Activated T-helper 1 cell treated with anti-CD3 and anti-CD28 coated beads, Interleukin-2, amount 50 U/mL, for 16 hours (primary cell): ENCODE results near the gene CXCR4.

Source experiments
- DNase-seq, 2 donors: peaks; one replicate each; pipeline ENCODE4 v3.0.0-alpha.2; 2020; ENCODE audit warnings: low read depth in 1 of 2, low spot score in 1 of 2

CXCR4 gene

DNA sequence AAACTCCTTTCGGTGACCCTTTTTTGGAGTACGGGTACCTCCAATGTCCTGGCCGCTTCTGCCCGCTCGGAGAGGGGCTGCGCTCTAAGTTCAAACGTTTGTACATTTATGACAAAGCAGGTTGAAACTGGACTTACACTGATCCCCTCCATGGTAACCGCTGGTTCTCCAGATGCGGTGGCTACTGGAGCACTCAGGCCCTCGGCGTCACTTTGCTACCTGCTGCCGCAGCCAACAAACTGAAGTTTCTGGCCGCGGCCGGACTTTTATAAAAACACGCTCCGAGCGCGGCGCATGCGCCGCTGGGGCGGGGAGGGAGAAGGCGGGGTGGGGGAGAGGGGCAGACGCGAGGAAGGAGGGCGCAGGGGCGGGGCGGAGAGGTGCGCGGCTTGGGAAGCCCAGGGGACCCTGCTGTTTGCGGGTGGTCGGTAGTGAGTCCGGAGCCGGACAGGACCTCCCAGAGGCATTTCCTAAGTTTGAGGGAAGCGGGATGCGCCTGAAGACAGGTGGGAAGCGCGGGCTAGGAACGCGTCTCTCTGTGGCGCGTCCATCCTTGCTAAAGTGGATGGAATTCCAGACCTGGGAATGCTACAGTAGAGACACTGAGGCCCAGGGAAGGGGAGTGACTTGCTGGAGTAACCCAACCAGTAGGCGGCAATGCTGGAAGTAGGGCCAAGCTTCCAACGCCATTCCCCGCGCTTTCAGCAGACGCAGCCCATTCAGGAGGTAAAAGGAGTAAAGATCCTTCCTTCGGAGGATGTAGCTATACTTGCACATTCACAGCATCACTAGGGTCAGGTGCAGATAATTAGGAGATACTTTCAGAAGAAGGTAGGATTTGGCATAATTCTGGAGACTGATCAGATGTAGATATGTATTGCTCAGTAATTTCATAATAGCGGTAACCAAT is at the start of gene CXCR4:
TSS of gene CXCR4 (minus strand) at position 241 of the 910 bp plus-strand sequence. CDS start at position 152, 89 bp downstream.
- DNase-seq = peak; percentile 84 to 93

DNA sequence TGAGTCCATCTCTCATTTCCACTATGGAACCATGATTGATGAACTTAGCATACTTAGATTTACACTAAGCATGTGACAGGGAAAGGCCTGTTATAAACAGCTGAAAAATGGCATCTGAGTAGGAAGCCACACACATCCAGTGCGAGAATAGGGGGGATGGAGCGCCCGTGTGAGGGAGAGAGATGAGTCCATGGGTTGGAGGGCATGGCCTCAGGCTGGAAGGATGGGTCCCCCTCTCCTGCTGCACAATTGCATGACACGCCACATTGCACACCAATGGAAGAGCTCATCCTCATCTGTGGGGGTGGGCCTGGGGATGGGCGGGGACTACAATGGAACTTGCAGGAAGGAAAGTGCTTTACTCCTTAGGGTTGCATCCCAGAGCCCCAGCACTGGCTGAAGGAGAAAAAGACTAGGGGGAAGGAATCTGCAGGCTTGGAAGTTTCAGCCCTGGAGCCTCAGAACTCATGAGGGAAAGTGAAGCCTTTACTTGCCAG is 46.4 kb upstream of the CXCR4 start:
- DNase-seq = no peak

DNA sequence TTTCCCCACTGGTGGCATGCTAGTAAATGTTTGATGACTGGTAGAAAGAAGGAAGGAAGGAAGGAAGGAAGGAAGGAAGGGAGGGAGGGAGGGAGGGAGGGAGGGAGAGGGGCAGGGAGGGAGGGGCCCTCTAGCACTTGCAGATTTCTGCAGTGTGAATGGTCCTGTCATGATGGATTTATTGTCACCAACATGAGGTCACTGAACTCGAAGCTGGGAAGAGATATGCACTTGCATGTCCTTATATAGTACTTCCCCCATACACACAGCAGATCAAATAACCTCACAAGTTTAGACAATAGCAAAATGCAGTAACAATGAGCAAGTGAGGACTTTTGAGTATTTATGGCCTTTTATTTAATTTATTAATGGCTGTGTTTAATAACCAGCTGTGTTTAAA is 44.5 kb upstream of the CXCR4 start:
- no peak for DNase-seq

DNA sequence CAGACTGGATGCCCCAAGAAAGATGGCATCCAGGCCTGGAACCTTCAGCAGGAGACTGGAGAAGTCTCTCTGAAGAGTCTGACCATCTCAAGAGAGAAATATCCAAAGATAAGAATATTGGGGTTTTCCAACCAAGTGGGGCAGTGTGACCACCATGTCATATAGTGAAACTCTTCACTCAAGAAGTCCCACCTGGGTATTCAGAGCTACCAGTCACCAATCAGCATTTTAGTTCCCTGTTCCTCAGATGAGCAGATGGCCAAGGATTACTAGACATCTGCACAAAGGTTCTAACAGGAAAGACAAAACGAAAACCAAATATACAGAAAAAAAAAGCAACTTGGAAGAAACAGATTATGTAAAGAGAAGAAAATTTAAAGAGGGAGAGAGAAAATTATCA is 38.5 kb upstream of the CXCR4 start:
- DNase-seq = no peak

DNA sequence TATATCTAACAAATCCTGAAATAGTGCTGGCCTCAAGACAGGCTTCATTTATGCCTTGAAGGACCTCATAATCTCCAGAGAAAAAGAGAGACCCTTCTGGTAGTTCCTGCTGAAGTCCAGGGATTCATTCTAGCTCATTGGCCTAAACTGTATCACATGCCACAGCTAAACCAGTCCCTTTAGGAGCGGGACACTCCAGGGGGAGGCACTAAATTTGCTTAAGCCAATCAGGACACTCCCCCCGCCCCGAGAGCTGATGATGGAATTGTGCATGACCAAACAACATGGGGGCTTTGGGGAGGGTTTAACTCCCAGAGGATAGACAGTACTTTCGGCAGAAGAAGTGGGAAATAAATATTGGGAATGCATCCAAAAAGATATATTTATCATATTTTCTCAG is 36.4 kb upstream of the CXCR4 start:
- no peak for DNase-seq

DNA sequence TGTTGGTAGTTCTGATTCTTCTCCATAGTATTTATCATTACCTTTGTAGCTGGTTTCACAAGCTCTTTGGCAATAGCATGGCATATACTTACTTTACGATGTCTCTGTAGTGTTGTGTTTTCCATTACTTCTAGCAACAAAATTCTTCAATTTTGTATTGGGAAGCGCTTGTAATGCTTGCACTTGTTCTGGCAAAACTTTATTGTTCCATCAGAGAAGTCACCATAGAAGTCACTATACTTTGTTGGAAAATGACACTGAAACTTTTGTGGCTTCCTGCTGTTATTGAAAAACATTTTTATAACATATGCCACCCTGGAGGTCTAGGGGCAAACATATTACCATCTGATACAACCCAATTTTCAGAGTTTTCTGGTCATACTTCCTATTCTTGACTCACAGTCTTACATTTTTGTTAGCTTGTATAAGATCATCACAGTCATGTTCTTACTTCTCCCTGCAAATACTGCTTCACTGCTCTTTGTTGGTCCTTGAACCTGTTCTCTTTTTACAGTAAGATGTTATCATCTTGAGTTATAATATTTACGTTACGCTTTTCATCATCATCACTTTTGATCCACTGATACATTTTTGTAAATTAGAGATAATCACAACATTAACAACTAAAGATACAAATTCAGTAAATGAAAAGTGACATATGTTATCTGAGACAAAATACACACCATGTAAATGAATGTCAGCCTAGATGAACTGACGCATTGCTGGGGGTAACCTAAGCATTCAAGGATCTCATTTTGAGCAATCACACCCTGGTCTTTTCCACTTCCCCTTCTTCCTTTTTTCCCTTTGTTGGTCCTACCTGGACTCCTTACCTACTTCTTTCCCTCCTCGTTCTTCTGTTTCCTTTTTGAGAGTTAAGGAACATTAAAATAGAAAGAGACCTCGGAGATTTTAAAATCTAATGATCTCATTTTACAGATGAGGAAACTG is 33.3 kb upstream of the CXCR4 start:
- no peak for DNase-seq

DNA sequence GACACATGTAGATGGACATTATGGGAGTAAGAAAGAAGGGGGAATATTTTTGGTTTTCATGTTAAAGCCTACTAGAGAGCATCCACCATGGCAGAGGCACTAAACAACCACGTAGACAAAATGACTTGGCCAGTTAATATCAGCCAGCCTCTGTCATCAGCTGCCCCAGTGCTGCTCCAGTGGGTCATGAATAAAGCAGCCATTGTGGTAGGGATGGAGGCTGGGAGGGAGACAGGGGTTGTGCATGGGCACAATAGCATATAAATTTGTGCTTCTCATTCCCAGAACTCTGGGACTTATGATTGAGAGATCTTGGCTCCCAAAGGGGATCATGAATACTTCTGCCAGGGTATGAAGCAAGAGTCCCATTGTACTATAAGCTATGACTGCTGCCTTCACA is 31.1 kb upstream of the CXCR4 start:
- no peak for DNase-seq

DNA sequence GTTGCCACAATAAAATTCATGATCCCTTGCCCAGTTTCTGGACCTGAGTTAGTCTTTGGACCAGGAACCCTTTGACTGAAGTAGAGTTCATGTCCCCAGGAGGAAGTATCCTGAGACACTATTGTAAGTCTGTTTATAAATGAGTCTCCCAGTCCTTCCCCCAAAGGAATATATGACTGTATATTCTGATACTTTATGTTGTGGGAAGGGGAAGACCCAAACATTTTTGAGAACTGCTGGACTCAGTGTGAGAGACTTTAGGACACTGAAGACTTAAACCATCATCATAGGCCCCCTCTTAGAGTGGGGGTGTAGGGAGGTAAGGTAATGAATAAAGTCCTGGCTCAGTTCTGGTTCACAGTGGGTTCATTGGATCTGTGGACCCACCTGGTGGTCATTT is 28.6 kb upstream of the CXCR4 start:
- DNase-seq = no peak

DNA sequence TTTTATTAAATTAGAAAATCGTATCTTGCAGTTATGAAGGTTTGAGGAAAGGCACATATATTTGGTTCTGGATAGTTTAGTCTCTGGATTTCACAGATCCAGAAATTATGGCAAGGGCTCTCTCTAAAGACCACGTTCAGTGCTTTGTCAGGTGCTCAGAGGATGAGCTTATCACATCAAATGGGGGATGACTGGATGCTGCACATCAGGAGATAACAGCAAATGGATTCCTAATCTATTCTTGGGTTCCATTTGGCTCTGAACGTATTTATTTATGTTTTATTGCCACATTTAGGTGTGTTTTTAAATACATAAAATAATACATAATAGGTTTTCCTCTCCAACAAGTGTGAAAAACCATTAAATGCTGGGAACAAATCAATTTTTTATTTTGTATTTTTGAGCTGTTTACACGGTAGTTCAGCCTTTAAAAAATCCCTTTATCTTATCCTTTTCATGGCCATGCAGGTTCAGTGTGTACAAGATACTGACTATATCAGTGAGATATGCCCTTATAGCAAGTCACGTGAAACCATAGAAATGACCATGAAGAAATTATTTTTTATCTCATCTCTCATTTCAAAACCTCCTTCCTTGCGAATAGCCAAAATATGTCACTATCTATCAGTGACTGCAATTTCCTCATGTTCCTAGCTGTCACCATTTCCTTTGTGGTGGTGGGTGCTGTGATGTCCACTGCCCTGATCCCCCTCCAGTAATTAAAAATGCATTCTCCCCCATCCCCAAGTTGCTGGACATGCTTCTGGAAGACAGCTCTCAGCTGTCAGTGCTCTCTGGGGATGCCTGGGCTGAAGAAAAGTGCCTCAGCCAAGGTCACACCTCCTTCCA is 25.9 kb upstream of the CXCR4 start:
- DNase-seq = no peak

DNA sequence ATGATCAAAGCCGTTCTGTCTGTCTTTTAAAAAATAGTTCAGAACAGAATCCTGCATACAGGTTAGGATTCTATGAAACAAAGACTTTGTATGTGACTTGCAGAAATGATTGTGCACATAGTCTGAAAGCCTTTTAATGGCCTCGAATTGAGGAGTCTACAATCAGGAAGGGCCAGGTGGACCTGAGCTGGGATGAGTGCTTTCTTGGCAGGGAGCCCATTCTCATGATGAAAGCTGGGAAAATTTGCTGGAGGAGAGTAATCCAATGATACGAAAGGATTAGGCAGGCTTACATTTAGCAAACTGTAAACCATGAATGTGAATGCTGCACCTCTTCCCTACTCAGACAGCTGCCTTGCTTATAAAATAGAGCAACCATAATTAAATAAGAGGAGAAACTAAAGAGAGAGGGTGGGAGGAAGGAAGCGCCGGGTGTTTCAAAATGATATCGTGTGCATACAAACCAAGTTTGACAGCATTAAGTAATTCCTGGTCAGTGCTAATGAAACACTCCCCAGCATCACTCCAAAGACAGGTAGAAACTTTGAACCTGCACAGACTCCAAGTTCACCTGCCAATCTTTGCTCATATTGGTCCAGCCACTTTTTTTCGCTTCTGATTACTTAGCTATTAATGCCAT is 23.7 kb upstream of the CXCR4 start:
- no peak for DNase-seq

DNA sequence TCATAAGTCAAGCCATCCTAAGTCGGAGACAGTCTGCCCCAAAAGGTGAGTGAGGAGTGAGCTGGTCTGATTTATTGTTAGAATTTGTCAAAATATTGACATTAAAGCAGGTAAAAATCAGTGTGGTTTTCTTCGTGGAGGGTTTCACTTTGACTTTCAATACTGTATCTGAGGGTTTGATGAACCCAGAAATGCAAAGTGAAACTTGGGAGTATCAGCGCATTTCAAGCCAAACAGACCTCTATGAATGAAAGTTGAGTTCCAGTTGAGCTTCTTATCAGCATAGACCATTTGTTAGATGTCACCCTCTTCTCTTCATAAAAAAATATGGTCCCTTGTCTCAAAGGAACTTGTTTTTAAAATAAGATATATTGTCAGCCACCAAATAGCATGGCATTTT is 21.7 kb upstream of the CXCR4 start:
- no peak for DNase-seq

DNA sequence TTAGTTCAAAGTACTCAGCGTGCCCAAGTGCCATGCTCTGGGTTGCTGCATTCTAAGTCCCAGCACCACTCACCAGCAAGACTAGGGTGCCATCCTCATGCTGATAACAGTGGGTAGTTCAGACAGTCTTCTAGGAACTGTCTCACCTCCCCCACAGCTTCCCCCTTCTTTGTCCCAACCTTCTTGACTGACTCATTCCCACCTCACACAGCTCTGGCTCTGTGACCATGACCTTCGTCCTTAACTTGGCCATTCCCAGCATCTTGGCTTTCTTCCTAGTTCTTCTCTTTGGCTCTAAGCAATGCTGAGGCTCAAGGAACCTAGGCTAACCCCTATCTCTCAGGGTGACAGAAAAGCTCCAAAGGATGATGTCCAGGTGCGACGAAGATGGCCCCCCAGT is 20.0 kb upstream of the CXCR4 start:
- DNase-seq = no peak

DNA sequence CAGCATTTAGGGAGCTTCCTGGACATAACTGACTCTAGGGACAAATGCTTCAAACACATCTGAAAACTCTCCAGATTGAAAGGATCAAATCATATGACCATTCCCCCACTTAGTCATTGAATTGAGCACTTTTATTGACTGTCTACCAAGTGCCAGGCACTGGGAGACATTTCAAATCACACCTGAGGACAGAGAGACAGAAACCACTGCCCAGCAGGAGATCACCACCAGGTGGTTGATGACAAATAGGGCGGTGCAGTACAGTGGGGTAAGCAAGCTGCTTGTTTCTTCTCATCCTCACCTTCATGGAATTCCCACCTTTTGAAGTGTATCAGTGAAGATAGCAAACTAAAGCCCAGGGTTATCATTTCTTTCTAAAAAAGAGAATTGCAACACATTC is 19.0 kb upstream of the CXCR4 start:
- no peak for DNase-seq

DNA sequence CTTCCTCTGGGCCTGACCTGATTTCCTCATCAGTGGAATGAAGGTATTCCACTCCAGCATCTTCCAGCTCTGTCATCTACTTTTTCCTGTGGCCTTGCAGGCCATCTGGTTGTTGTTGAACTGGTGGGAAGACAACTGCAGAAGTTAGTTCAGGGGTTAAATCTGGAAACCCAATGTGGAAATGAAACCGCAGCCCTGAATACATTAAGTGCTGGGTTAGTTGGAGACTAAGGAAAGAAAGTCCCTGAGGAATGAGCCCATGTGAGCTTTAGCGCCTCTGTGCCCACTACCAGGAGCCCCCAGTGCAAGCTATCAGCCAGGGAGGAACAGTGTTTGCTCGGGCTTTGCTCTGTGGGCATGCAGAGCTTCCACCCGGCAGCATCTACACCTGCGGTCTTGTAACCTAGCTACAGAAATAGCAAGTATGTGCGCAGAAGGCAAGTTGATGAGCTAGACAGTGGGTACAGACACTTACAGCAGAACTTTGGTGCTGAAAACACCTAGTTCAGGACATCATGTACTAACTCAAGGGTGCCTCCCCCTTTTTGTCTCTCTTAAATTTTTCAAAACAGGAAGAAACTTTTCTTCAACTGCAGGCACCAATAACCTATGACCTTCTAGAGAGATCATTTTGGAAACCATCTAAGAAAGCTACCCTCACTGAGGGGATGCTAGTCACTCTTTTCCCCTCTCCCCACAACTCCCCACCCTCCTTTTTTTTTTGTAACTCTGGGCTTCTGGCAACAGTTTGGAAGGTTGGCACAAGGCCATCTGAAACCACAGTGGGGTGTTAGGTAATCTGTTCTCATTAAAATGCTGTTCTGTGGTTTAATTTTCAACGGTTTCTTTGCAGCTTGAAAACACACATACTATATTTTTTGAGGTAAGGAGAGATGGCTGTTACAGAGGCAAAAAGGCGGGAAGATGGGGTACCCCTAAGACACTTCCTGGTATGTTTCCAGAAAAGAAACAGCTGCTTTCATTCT is 18.3 kb upstream of the CXCR4 start:
- DNase-seq = peak; percentile 52 to 53

DNA sequence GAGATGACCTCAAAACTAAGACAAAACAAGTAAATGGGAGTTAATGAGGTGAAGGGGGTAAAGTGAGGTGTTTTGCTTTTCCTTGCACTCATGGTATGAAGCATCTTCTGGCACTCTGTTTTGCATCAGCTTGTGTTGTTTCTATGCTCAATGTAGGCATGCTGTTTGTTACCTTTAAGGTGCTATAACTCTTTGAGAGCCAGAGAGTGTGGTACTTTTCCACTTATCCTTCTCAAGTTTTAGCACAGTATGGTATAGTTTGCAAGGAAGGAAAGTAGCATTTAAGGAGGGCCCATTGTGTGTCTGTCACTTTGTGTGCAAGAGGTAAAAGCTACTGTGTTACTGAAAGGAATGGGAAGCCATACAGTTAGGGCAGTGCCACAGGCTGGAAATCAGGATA is 17.5 kb upstream of the CXCR4 start:
- DNase-seq = no peak

DNA sequence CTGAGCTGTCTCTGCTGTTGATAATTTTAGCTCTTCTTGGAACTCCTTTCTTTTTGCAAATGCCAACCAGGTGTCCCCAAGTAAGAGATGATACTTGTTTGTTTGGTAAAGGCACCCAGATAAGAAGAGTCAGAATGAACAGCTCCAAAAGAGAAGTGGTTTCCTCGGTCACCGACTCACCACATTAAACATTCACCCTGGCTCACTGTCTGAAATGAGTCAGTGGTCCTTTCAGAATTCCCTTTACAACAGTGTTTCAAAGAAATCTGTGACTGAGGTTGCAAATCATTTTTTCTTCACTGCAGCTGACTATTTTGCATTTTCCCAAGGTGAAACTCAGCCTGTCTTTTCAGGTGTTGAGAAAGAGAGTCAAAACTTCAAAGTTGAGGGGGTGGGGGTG is 16.2 kb upstream of the CXCR4 start:
- peak in 1 of 2 donors; percentile 30 for DNase-seq

DNA sequence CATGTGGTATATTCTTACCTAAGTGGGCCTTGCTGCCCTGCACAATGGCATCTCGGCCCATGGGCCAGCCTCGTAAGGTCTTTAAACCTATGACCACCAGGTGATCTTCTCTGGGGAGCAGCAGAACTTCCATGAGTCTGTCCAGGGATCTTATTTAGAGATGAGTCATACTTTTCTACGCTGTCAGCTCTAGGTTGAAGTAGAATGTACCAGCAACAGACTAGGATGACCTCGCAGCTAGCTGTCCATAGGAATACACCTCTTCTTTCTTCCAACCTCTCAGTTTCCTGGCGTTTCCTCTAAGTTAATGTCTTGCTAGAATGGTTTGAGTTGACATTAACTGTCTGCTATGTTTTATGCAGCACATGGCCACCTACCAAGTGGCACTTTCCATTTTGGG is 15.6 kb upstream of the CXCR4 start:
- no peak for DNase-seq

DNA sequence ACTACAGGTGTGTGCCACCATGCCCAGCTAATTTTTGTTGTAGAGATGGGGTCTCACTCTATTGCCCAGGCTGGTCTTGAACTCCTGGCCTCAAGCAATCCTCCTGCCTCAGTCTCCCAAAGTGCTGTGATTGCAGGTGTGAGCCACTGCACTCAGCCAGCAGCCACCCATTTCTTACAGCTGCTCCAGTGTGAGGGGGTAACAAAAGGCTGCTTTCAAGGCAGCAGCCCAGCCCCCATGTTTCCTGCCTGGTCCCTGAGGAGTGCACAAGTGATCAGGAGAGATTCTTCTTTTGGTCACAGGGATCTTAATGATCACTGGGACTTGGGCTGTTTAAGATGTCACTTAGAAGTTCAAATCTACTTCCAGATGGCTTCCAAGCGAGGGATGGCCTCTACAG is 15.2 kb upstream of the CXCR4 start:
- DNase-seq = no peak

DNA sequence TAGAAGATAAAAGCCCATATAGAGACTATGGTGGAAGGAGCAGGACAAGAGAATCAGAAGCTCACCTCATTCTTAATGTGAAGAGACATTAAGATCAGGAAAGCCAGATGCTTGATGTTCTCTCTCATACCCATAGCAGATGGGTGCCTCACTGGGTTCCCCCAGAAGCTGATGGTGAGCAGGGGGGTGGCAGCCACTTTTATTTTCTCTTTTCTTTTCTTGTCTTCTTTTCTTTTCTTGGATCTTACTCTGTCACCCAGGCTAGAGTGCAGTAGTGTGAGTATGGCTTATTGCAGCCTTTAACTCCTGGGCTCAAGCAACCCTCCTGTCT is 14.8 kb upstream of the CXCR4 start:
- no peak for DNase-seq
